Measurements from ENCODE around the gene SAMD5.

The SAMD5 gene

GRCh38 chr6:147570681-147571080 is 62.2 kb downstream of the SAMD5 start:
- DNase-seq: no peak

- no peak for DNase-seq
Measured at GRCh38 chr6:147577488-147577887, 69.0 kb downstream of the SAMD5 start.

GRCh38 chr6:147578159-147578558 is 69.7 kb downstream of the SAMD5 start:
- DNase-seq: no peak

GRCh38 chr6:147578883-147579282 is 70.4 kb downstream of the SAMD5 start:
- no peak for DNase-seq

- DNase-seq: no peak
Measured at GRCh38 chr6:147579667-147580066, 71.2 kb downstream of the SAMD5 start.

- no peak for DNase-seq
Measured at GRCh38 chr6:147582991-147583390, 74.5 kb downstream of the SAMD5 start.

GRCh38 chr6:147585256-147585655 is 76.8 kb downstream of the SAMD5 start:
- DNase-seq: no peak

GRCh38 chr6:147586044-147586443 is 77.6 kb downstream of the SAMD5 start:
- no peak for DNase-seq

GRCh38 chr6:147587907-147588306 is 79.4 kb downstream of the SAMD5 start:
- DNase-seq: no peak

GRCh38 chr6:147588469-147588868 is 80.0 kb downstream of the SAMD5 start:
- no peak for DNase-seq

- no peak for DNase-seq
Measured at GRCh38 chr6:147589739-147590250, 81.3 kb downstream of the SAMD5 start.

GRCh38 chr6:147595961-147596360 is 87.5 kb downstream of the SAMD5 start:
- no peak for DNase-seq

GRCh38 chr6:147603392-147604081 is 95.0 kb downstream of the SAMD5 start:
- DNase-seq: no peak

GRCh38 chr6:147604373-147604772 is 95.9 kb downstream of the SAMD5 start:
- no peak for DNase-seq

GRCh38 chr6:147611992-147612391 is 103.5 kb downstream of the SAMD5 start:
- no peak for DNase-seq

GRCh38 chr6:147614501-147614900 is 106.0 kb downstream of the SAMD5 start:
- DNase-seq: no peak

GRCh38 chr6:147615659-147616456 is 107.4 kb downstream of the SAMD5 start:
- no peak for DNase-seq

- no peak for DNase-seq
Measured at GRCh38 chr6:147617366-147617765, 108.9 kb downstream of the SAMD5 start.

- no peak for DNase-seq
Measured at GRCh38 chr6:147618457-147618856, 110.0 kb downstream of the SAMD5 start.

GRCh38 chr6:147618927-147619326 is 110.4 kb downstream of the SAMD5 start:
- no peak for DNase-seq
